ENCODE measurements around the gene TAF6. TPM values are rescaled to one million over a fixed set of nuclear protein-coding genes. Genes with fewer than 3 reads are reported as not detected.

The TAF6 gene
- total and polyA plus RNA-seq, 10 donors = 16.5 to 44.0 (median 36.2) TPM

- TF ChIP-seq POLR2A (IDR thresholded peaks at IDR 0.05) = no peak
- TF ChIP-seq POLR2AphosphoS5 (IDR thresholded peaks at IDR 0.05) = no peak
- TF ChIP-seq CTCF (IDR thresholded peaks at IDR 0.05 in 8 of 11, conservative IDR thresholded peaks at IDR 0.05 in 3 of 11) = no peak
- Histone ChIP-seq H3K9me3 (no peaks in the 10 kb centered on the region), H3K36me3 (peaks cover 0 to 29% (median 0%) of the 10 kb centered on the region in 6 donors), H3K27me3 (replicated peaks in 1 of 7) (no peaks in the 10 kb centered on the region), H3K4me3 (peak overlapping the region; percentile 64 to 89 (median 83)), H3K4me1 (peaks cover 25 to 76% (median 52%) of the 10 kb centered on the region in 6 donors), H3K27ac (peak overlapping the region; percentile 91 to 99 (median 96))
- DNase-seq = no peak
- intact Hi-C loops (cut with DNase I; ENCODE audit: low total_unique reads) = loop anchor here (5.0 kb wide), 1 partner anchor 44 kb away; the partner anchor contains the start of gene ZNF3
- WGBS, 5 donors = 12 to 16% (median 15%) methylated on average over 29 of the region's 29 CpGs
Observed at GRCh38 chr7:100126239-100126930, 7.2 kb upstream of the TAF6 start.

- WGBS, 5 donors = 56 to 71% (median 68%) methylated on average over 4 of the region's 4 CpGs
- no peak for TF ChIP-seq POLR2A (IDR thresholded peaks at IDR 0.05)
- TF ChIP-seq CTCF (IDR thresholded peaks at IDR 0.05 in 8 of 11, conservative IDR thresholded peaks at IDR 0.05 in 3 of 11) = no peak
- TF ChIP-seq POLR2AphosphoS5 (IDR thresholded peaks at IDR 0.05) = no peak
- intact Hi-C loops (cut with DNase I; ENCODE audit: low total_unique reads) = loop anchor here (5.0 kb wide), 1 partner anchor 42 kb away; the partner anchor contains the start of gene ZNF3
- Histone ChIP-seq H3K27me3 (replicated peaks in 1 of 7) (no peaks in the 10 kb centered on the region), H3K9me3 (no peaks in the 10 kb centered on the region), H3K36me3 (peaks cover 0 to 29% (median 0%) of the 10 kb centered on the region in 6 donors), H3K4me3 (no peak overlapping the region), H3K27ac (peak overlapping the region in 4 of 8 donors; percentile 14 to 61 (median 40)), H3K4me1 (peaks cover 27 to 84% (median 54%) of the 10 kb centered on the region in 6 donors)
- no peak for DNase-seq
Observed at GRCh38 chr7:100124301-100125230, 5.4 kb upstream of the TAF6 start.

GRCh38 chr7:100122568-100122967 is 3.4 kb upstream of the TAF6 start:
- H3K4me1 ChIP-seq = peaks cover 28 to 90% (median 53%) of the 10 kb centered on the region in 6 donors
- 87 to 95% (median 94%) methylated on average over 1 of the region's 1 CpG for WGBS, 5 donors
- TF ChIP-seq POLR2A (IDR thresholded peaks at IDR 0.05) = no peak
- no peak for TF ChIP-seq CTCF (IDR thresholded peaks at IDR 0.05 in 8 of 11, conservative IDR thresholded peaks at IDR 0.05 in 3 of 11)
- no peak for TF ChIP-seq POLR2AphosphoS5 (IDR thresholded peaks at IDR 0.05)
- DNase-seq = no peak
- H3K27me3 ChIP-seq (replicated peaks in 1 of 7) = no peaks in the 10 kb centered on the region
- intact Hi-C loops (cut with DNase I; ENCODE audit: low total_unique reads) = no loop called here
- no peak overlapping the region for H3K4me3 ChIP-seq
- H3K27ac ChIP-seq = peak overlapping the region in 3 of 8 donors; percentile 7 to 38 (median 8)
- H3K9me3 ChIP-seq = no peaks in the 10 kb centered on the region
- peaks cover 0 to 29% (median 0%) of the 10 kb centered on the region in 6 donors for H3K36me3 ChIP-seq

Measured in spleen (tissue), 11 donors.